PFSK-1 (cell line): ENCODE data around the gene RPS3A.

Source experiments
- FOXP2 ChIP-seq: optimal IDR thresholded peaks from 2 replicates; pipeline ENCODE3; 2011; ENCODE audit warnings: borderline replicate concordance, control low read depth, inconsistent platforms; ENCODE audit not compliant: insufficient read depth; ENCODE audit errors: extremely low read length, extremely low read depth
- POLR2AphosphoS5 ChIP-seq: IDR thresholded peaks from 2 replicates; pipeline ENCODE4 v1.6.1; 2012; ENCODE audit warnings: low read depth, mild to moderate bottlenecking, control low read depth, low read length, moderate library complexity
- REST ChIP-seq, 2 experiments: IDR thresholded peaks; 2 replicates each; pipeline versions ENCODE4 v1.6.1 to v1.8.0; 2011 to 2012; ENCODE audit warnings: low read depth in 2 of 2, low read length in 2 of 2, control low read depth in 1 of 2, inconsistent platforms in 1 of 2, mild to moderate bottlenecking in 1 of 2, moderate library complexity in 1 of 2; ENCODE audit not compliant: insufficient read depth in 1 of 2
- SIN3A ChIP-seq: IDR thresholded peaks from 2 replicates; pipeline ENCODE4 v1.6.1; 2012; ENCODE audit warnings: mild to moderate bottlenecking, low read length, moderate library complexity, borderline replicate concordance; ENCODE audit not compliant: insufficient read depth
- TAF1 ChIP-seq: IDR thresholded peaks from 2 replicates; pipeline ENCODE4 v1.6.1; 2012; ENCODE audit warnings: low read length, control low read depth, borderline replicate concordance; ENCODE audit not compliant: insufficient read depth

Gene RPS3A

GRCh38 chr4:151103758-151104157, 4.3 kb downstream of the RPS3A start:
- TF ChIP-seq FOXP2 = no peak

- TF ChIP-seq SIN3A = no peak
Observed at GRCh38 chr4:151104621-151105020, 5.2 kb downstream of the RPS3A start.

GRCh38 chr4:151105454-151106032, 6.1 kb downstream of the RPS3A start:
- TF ChIP-seq REST (IDR thresholded peaks at IDR 0.05; ENCODE audit: insufficient read depth in 1 of 2, low read depth in 2 of 2, low read length in 2 of 2) (no peak), SIN3A (no peak; the same call in 1 of the 2 replicates), FOXP2 (no peak), TAF1 (no peak), POLR2AphosphoS5 (peak; percentile 81)

- TF ChIP-seq TAF1 (no peak), SIN3A (no peak), FOXP2 (no peak), POLR2AphosphoS5 (no peak), REST (IDR thresholded peaks at IDR 0.05; ENCODE audit: insufficient read depth in 1 of 2, low read depth in 2 of 2, low read length in 2 of 2) (no peak)
Observed at GRCh38 chr4:151107063-151107462, 7.6 kb downstream of the RPS3A start.

- no peak for TF ChIP-seq TAF1
- TF ChIP-seq REST (IDR thresholded peaks at IDR 0.05; ENCODE audit: insufficient read depth in 1 of 2, low read depth in 2 of 2, low read length in 2 of 2) = no peak
- no peak for TF ChIP-seq SIN3A
- no peak for TF ChIP-seq POLR2AphosphoS5
- TF ChIP-seq FOXP2 = no peak
Observed at GRCh38 chr4:151110236-151110635, 10.8 kb downstream of the RPS3A start.

GRCh38 chr4:151114338-151114737, 14.9 kb downstream of the RPS3A start:
- TF ChIP-seq TAF1 (no peak), REST (IDR thresholded peaks at IDR 0.05; ENCODE audit: insufficient read depth in 1 of 2, low read depth in 2 of 2, low read length in 2 of 2) (no peak), FOXP2 (no peak), POLR2AphosphoS5 (no peak), SIN3A (no peak)
